H9 (cell line): ENCODE results near the gene KLK3. TPM values are rescaled to one million over a fixed set of nuclear protein-coding genes. Genes with fewer than 3 reads are reported as not detected.

Source experiments
- DNase-seq: peaks from one replicate; pipeline ENCODE4 v3.0.0-alpha.2; 2017
- H2AFZ ChIP-seq: one replicate; pipeline ENCODE4 v1.6.1; 2013; ENCODE audit warnings: mild to moderate bottlenecking, low read length, control low read depth, moderate library complexity
- H2AK5ac ChIP-seq: 2 replicates; pipeline ENCODE4 v1.6.1; 2013; ENCODE audit warnings: low read length, control low read depth, mixed read lengths; ENCODE audit not compliant: insufficient read length
- H2BK120ac ChIP-seq: one replicate; pipeline ENCODE4 v1.6.1; 2013; ENCODE audit warnings: low read depth, mild to moderate bottlenecking, low read length, control low read depth, inconsistent platforms; ENCODE audit not compliant: poor library complexity, severe bottlenecking
- H2BK12ac ChIP-seq: 2 replicates; pipeline ENCODE4 v1.6.1; 2013; ENCODE audit warnings: low read length, control low read depth, mixed read lengths, low read depth; ENCODE audit not compliant: insufficient read length
- H2BK15ac ChIP-seq: 2 replicates; pipeline ENCODE4 v1.6.1; 2013; ENCODE audit warnings: low read depth, low read length, control low read depth
- H2BK20ac ChIP-seq: one replicate; pipeline ENCODE4 v1.6.1; 2013; ENCODE audit warnings: low read depth, mild to moderate bottlenecking, low read length, control low read depth, inconsistent platforms; ENCODE audit not compliant: poor library complexity, severe bottlenecking
- H2BK5ac ChIP-seq: 2 replicates; pipeline ENCODE4 v1.6.1; 2013; ENCODE audit warnings: low read length, control low read depth, mixed read lengths; ENCODE audit not compliant: insufficient read length
- H3K14ac ChIP-seq: 2 replicates; pipeline ENCODE4 v1.6.1; 2013; ENCODE audit warnings: low read length, control low read depth; ENCODE audit not compliant: insufficient read depth
- H3K18ac ChIP-seq: 2 replicates; pipeline ENCODE4 v1.6.1; 2013; ENCODE audit warnings: low read depth, mild to moderate bottlenecking, mixed read lengths, low read length, control low read depth; ENCODE audit not compliant: insufficient read length
- H3K23ac ChIP-seq: 2 replicates; pipeline ENCODE4 v1.6.1; 2013; ENCODE audit warnings: low read length, control low read depth, mixed read lengths, low read depth; ENCODE audit not compliant: insufficient read length
- H3K23me2 ChIP-seq: 2 replicates; pipeline ENCODE4 v1.6.1; 2013; ENCODE audit warnings: low read depth, mild to moderate bottlenecking, mixed read lengths, low read length, control low read depth; ENCODE audit not compliant: insufficient read length, poor library complexity, severe bottlenecking
- H3K27ac ChIP-seq: 2 replicates; pipeline ENCODE4 v1.5.1; 2013; ENCODE audit warnings: low read length, control low read depth, mixed read lengths, low read depth; ENCODE audit not compliant: insufficient read length
- H3K27me3 ChIP-seq: 2 replicates; pipeline ENCODE4 v1.6.1; 2013; ENCODE audit warnings: low read length, control low read depth, inconsistent platforms; ENCODE audit not compliant: insufficient read depth
- H3K4ac ChIP-seq: 2 replicates; pipeline ENCODE4 v1.6.1; 2013; ENCODE audit warnings: low read depth, mild to moderate bottlenecking, control low read depth, inconsistent platforms, low read length, moderate library complexity
- H3K4me1 ChIP-seq: 2 replicates; pipeline ENCODE4 v1.6.1; 2013; ENCODE audit warnings: low read length, control low read depth, inconsistent platforms; ENCODE audit not compliant: insufficient read depth
- H3K4me2 ChIP-seq: 2 replicates; pipeline ENCODE4 v1.6.1; 2013; ENCODE audit warnings: low read length, control low read depth, mixed read lengths; ENCODE audit not compliant: insufficient read length, insufficient read depth
- H3K56ac ChIP-seq: 2 replicates; pipeline ENCODE4 v1.6.1; 2013; ENCODE audit warnings: low read depth, mild to moderate bottlenecking, mixed read lengths, low read length, control low read depth; ENCODE audit not compliant: insufficient read length
- H3K79me1 ChIP-seq: 2 replicates; pipeline ENCODE4 v1.6.1; 2013; ENCODE audit warnings: low read depth, mild to moderate bottlenecking, moderate library complexity, low read length, control low read depth, inconsistent platforms; ENCODE audit not compliant: insufficient read depth, poor library complexity, severe bottlenecking
- H3K79me2 ChIP-seq: 2 replicates; pipeline ENCODE4 v1.6.1; 2013; ENCODE audit warnings: low read length, control low read depth, inconsistent platforms; ENCODE audit not compliant: insufficient read depth
- H3K9ac ChIP-seq: 2 replicates; pipeline ENCODE4 v1.6.1; 2013; ENCODE audit warnings: low read length, control low read depth, mixed read lengths; ENCODE audit not compliant: insufficient read length; ENCODE audit errors: extremely low read depth
- H3K9me3 ChIP-seq: one replicate; pipeline ENCODE4 v1.6.1; 2013; ENCODE audit warnings: low read depth, low read length, inconsistent platforms; ENCODE audit not compliant: control insufficient read depth
- H3T11ph ChIP-seq: one replicate; pipeline ENCODE4 v1.6.1; 2013; ENCODE audit warnings: mild to moderate bottlenecking, low read length, control low read depth, inconsistent platforms
- H4K20me1 ChIP-seq: one replicate; pipeline ENCODE4 v1.6.1; 2013; ENCODE audit not compliant: control insufficient read depth, insufficient read length, insufficient read depth
- H4K5ac ChIP-seq: 2 replicates; pipeline ENCODE4 v1.6.1; 2013; ENCODE audit warnings: low read depth, mild to moderate bottlenecking, mixed read lengths, low read length, control low read depth; ENCODE audit not compliant: insufficient read length
- H4K8ac ChIP-seq: replicated peaks from 2 replicates; pipeline ENCODE4 v1.6.1; 2013; ENCODE audit warnings: low read length, control low read depth, mixed read lengths, low read depth; ENCODE audit not compliant: insufficient read length
- H4K91ac ChIP-seq: 2 replicates; pipeline ENCODE4 v1.6.1; 2013; ENCODE audit warnings: low read depth, mild to moderate bottlenecking, moderate library complexity, mixed read lengths, low read length, control low read depth; ENCODE audit not compliant: insufficient read length
- H3K27ac Mint-ChIP-seq, 3 experiments: 2 replicates in 2 of 3; 3 replicates in 1 of 3; pipeline ENCODE4 v1.8.0; 2020 to 2021; ENCODE audit warnings: mixed read lengths in 3 of 3, mild to moderate bottlenecking in 1 of 3, moderate library complexity in 1 of 3
- H3K27me3 Mint-ChIP-seq: 2 replicates; pipeline ENCODE4 v1.8.0; 2021; ENCODE audit warnings: low read depth, mild to moderate bottlenecking, moderate library complexity, mixed read lengths
- H3K36me3 Mint-ChIP-seq, 3 experiments: 2 replicates in 2 of 3; 3 replicates in 1 of 3; pipeline ENCODE4 v1.8.0; 2020 to 2021; ENCODE audit warnings: low read depth in 3 of 3, mixed read lengths in 3 of 3; ENCODE audit not compliant: insufficient read depth in 1 of 3
- H3K4me1 Mint-ChIP-seq, 2 experiments: 2 replicates each; pipeline ENCODE4 v1.8.0; 2020; ENCODE audit warnings: mixed read lengths in 2 of 2
- H3K4me3 Mint-ChIP-seq, 2 experiments: 2 replicates in 1 of 2; 3 replicates in 1 of 2; pipeline ENCODE4 v1.8.0; 2020 to 2021; ENCODE audit warnings: mild to moderate bottlenecking in 2 of 2, mixed read lengths in 2 of 2, moderate library complexity in 1 of 2
- H3K9me3 Mint-ChIP-seq, 2 experiments: 2 replicates in 1 of 2; 3 replicates in 1 of 2; pipeline ENCODE4 v1.8.0; 2020; ENCODE audit warnings: mild to moderate bottlenecking in 2 of 2, mixed read lengths in 2 of 2, moderate library complexity in 1 of 2
- WGBS: extraction: QIAGEN DNeasy Blood & Tissue Kit; methylation state at CpG from one replicate; pipeline ENCODE4 v1.1.7; 2013; ENCODE audit warnings: missing lambda C conversion rate, low lambda C conversion rate, mixed read lengths; ENCODE audit not compliant: insufficient read length; ENCODE audit errors: extremely low coverage; 5-methylcytosine and 5-hydroxymethylcytosine counted together
- total RNA-seq: library from RNA; stranded (reverse); gene quantifications from 2 replicates; pipeline ENCODE4 v1.2.1, GENCODE V29; 2021
- TF ChIP-seq, protein P1 (sequence below): fragments of 200-600 bp; sonication (generic); conservative IDR thresholded peaks from 3 replicates; pipeline ENCODE4 v1.8.0; 2021; ENCODE audit warnings: antibody characterized with exemption, mild to moderate bottlenecking

KLK3 gene
- total RNA-seq, 1 experiment from 2014 or later: not detected

- Histone ChIP-seq H3K27me3 (peaks cover 8% of the 10 kb centered on the region), H4K5ac (no peak overlapping the region), H2BK20ac (no peak overlapping the region), H2AK5ac (no peak overlapping the region), H2BK12ac (no peak overlapping the region), H3K9me3 (no peaks in the 10 kb centered on the region), H3K27ac (no peak overlapping the region), H3K56ac (no peak overlapping the region), H3K4me1 (peaks cover 5% of the 10 kb centered on the region; the same call in 1 of the 2 replicates), H3K18ac (no peak overlapping the region), H3K23ac (no peak overlapping the region), H3K79me1 (no peaks in the 10 kb centered on the region), H4K20me1 (no peaks in the 10 kb centered on the region), H3K23me2 (peaks cover 8% of the 10 kb centered on the region), H2BK5ac (no peak overlapping the region), H4K91ac (no peak overlapping the region), H3K9ac (no peak overlapping the region), H3T11ph (no peak overlapping the region), H3K14ac (no peak overlapping the region), H2BK120ac (no peak overlapping the region), H2AFZ (no peak overlapping the region), H4K8ac (no peak overlapping the region), H3K4ac (no peak overlapping the region), H2BK15ac (no peak overlapping the region), H3K4me2 (no peak overlapping the region), H3K79me2 (no peaks in the 10 kb centered on the region)
- no peak overlapping the region for H3K27ac Mint-ChIP-seq
- peaks cover 33 to 42% of the 10 kb centered on the region in 2 experiments for H3K4me1 Mint-ChIP-seq
- WGBS: no CpG with 5 or more reads among the region's 8 CpGs
- TF ChIP-seq, protein P1, sequence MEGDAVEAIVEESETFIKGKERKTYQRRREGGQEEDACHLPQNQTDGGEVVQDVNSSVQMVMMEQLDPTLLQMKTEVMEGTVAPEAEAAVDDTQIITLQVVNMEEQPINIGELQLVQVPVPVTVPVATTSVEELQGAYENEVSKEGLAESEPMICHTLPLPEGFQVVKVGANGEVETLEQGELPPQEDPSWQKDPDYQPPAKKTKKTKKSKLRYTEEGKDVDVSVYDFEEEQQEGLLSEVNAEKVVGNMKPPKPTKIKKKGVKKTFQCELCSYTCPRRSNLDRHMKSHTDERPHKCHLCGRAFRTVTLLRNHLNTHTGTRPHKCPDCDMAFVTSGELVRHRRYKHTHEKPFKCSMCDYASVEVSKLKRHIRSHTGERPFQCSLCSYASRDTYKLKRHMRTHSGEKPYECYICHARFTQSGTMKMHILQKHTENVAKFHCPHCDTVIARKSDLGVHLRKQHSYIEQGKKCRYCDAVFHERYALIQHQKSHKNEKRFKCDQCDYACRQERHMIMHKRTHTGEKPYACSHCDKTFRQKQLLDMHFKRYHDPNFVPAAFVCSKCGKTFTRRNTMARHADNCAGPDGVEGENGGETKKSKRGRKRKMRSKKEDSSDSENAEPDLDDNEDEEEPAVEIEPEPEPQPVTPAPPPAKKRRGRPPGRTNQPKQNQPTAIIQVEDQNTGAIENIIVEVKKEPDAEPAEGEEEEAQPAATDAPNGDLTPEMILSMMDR: no peak
- H3K36me3 Mint-ChIP-seq: peaks cover 0 to 2% (median 0%) of the 10 kb centered on the region in 3 experiments; a peak in 2 of 7 replicates
- no peak for DNase-seq
- peaks cover 0 to 4% of the 10 kb centered on the region in 2 experiments; a peak in 2 of 5 replicates for H3K9me3 Mint-ChIP-seq
- H3K4me3 Mint-ChIP-seq: no peak overlapping the region
- peaks cover 87% of the 10 kb centered on the region for H3K27me3 Mint-ChIP-seq
Observed at GRCh38 chr19:50821622-50822021, 33.1 kb upstream of the KLK3 start.
